Panc1 (cell line): ENCODE measurements around the gene MGAT5.

Experiments used
- POLR2AphosphoS5 ChIP-seq: IDR thresholded peaks from 2 replicates; pipeline ENCODE4 v1.6.1; 2012; ENCODE audit warnings: mild to moderate bottlenecking, low read depth, low read length, moderate library complexity
- TF ChIP-seq, protein P1 (sequence below): fragments of 450-650 bp; IDR thresholded peaks from 2 replicates; pipeline ENCODE4 v1.5.1; 2017; ENCODE audit warnings: mild to moderate bottlenecking
- TF ChIP-seq, protein P2 (sequence below), 2 experiments: IDR thresholded peaks; 2 replicates each; pipeline ENCODE4 v1.6.1; 2011 to 2012; ENCODE audit warnings: low read depth in 2 of 2, control low read depth in 1 of 2, low read length in 1 of 2, mild to moderate bottlenecking in 1 of 2, moderate library complexity in 1 of 2; ENCODE audit not compliant: insufficient read depth in 1 of 2

DNA sequence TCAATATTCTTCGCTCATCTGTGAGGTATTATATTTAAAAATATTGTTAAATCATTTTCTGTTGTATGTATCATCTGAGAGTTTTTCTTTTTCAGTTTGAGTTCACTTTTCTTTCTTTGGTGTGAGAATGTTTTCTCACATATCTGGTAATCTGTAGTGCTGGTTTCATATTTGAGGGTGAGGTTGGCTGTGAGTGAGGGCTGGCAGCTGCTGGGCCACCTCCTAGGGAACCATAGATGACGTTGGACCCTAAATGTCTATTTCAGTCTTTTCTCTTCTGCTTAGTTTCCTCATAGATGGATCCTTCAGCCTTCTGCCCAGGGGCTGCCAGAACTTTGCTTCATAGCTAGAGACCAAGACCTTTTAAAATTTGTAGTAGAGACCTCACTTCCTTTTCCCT lies 33.5 kb downstream of the MGAT5 start:
- TF ChIP-seq, protein P1, sequence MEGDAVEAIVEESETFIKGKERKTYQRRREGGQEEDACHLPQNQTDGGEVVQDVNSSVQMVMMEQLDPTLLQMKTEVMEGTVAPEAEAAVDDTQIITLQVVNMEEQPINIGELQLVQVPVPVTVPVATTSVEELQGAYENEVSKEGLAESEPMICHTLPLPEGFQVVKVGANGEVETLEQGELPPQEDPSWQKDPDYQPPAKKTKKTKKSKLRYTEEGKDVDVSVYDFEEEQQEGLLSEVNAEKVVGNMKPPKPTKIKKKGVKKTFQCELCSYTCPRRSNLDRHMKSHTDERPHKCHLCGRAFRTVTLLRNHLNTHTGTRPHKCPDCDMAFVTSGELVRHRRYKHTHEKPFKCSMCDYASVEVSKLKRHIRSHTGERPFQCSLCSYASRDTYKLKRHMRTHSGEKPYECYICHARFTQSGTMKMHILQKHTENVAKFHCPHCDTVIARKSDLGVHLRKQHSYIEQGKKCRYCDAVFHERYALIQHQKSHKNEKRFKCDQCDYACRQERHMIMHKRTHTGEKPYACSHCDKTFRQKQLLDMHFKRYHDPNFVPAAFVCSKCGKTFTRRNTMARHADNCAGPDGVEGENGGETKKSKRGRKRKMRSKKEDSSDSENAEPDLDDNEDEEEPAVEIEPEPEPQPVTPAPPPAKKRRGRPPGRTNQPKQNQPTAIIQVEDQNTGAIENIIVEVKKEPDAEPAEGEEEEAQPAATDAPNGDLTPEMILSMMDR = no peak
- TF ChIP-seq, protein P2, sequence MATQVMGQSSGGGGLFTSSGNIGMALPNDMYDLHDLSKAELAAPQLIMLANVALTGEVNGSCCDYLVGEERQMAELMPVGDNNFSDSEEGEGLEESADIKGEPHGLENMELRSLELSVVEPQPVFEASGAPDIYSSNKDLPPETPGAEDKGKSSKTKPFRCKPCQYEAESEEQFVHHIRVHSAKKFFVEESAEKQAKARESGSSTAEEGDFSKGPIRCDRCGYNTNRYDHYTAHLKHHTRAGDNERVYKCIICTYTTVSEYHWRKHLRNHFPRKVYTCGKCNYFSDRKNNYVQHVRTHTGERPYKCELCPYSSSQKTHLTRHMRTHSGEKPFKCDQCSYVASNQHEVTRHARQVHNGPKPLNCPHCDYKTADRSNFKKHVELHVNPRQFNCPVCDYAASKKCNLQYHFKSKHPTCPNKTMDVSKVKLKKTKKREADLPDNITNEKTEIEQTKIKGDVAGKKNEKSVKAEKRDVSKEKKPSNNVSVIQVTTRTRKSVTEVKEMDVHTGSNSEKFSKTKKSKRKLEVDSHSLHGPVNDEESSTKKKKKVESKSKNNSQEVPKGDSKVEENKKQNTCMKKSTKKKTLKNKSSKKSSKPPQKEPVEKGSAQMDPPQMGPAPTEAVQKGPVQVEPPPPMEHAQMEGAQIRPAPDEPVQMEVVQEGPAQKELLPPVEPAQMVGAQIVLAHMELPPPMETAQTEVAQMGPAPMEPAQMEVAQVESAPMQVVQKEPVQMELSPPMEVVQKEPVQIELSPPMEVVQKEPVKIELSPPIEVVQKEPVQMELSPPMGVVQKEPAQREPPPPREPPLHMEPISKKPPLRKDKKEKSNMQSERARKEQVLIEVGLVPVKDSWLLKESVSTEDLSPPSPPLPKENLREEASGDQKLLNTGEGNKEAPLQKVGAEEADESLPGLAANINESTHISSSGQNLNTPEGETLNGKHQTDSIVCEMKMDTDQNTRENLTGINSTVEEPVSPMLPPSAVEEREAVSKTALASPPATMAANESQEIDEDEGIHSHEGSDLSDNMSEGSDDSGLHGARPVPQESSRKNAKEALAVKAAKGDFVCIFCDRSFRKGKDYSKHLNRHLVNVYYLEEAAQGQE (IDR thresholded peaks at IDR 0.05; ENCODE audit: insufficient read depth in 1 of 2, low read depth in 2 of 2, low read length in 1 of 2) = no peak
- no peak for TF ChIP-seq POLR2AphosphoS5
